HL-60 (cell line): ENCODE measurements around the gene DPEP2NB.
"Not testable (repeated sequence)": the region's sequence is repeated elsewhere in the genome, so short reads cannot be mapped to it uniquely, and the experiment has no call there.

Source experiments
- DNase-seq, 2 experiments: peaks; one replicate each; pipeline ENCODE4 v3.0.0-alpha.2; 2010 to 2020; ENCODE audit warnings: low read depth in 1 of 2, low spot score in 1 of 2
- H3K27ac ChIP-seq: fragments of 250-450 bp; sonication (Bioruptor Pico); replicated peaks from 2 replicates; pipeline ENCODE4 v1.5.1; 2020; ENCODE audit warnings: mild to moderate bottlenecking, moderate library complexity
- H3K27me3 ChIP-seq: fragments of 250-450 bp; sonication (Bioruptor Pico); 2 replicates; pipeline ENCODE4 v1.5.1; 2021; ENCODE audit warnings: mild to moderate bottlenecking, moderate library complexity; ENCODE audit not compliant: insufficient read depth, poor library complexity, severe bottlenecking
- H3K4me3 ChIP-seq: replicated peaks from 2 replicates; pipeline ENCODE4 v1.5.1; 2011; ENCODE audit warnings: mild to moderate bottlenecking, control low read depth, low read length; ENCODE audit not compliant: insufficient read depth
- CTCF ChIP-seq: IDR thresholded peaks from one replicate; pipeline ENCODE4 v1.5.1; 2011; ENCODE audit warnings: low read length, control low read depth, inconsistent platforms; ENCODE audit not compliant: insufficient read depth
- GABPA ChIP-seq: IDR thresholded peaks from 2 replicates; pipeline ENCODE4 v1.6.1; 2012; ENCODE audit warnings: low read depth
- POLR2AphosphoS5 ChIP-seq: IDR thresholded peaks from 2 replicates; pipeline ENCODE4 v1.6.1; 2012; ENCODE audit warnings: low read depth
- REST ChIP-seq: IDR thresholded peaks from 2 replicates; pipeline ENCODE4 v1.6.1; 2012; ENCODE audit warnings: low read depth; ENCODE audit not compliant: insufficient replicate concordance
- SPI1 ChIP-seq: IDR thresholded peaks from 2 replicates; pipeline ENCODE4 v1.6.1; 2012; ENCODE audit warnings: low read depth, mild to moderate bottlenecking, borderline replicate concordance

DPEP2NB gene

DNA sequence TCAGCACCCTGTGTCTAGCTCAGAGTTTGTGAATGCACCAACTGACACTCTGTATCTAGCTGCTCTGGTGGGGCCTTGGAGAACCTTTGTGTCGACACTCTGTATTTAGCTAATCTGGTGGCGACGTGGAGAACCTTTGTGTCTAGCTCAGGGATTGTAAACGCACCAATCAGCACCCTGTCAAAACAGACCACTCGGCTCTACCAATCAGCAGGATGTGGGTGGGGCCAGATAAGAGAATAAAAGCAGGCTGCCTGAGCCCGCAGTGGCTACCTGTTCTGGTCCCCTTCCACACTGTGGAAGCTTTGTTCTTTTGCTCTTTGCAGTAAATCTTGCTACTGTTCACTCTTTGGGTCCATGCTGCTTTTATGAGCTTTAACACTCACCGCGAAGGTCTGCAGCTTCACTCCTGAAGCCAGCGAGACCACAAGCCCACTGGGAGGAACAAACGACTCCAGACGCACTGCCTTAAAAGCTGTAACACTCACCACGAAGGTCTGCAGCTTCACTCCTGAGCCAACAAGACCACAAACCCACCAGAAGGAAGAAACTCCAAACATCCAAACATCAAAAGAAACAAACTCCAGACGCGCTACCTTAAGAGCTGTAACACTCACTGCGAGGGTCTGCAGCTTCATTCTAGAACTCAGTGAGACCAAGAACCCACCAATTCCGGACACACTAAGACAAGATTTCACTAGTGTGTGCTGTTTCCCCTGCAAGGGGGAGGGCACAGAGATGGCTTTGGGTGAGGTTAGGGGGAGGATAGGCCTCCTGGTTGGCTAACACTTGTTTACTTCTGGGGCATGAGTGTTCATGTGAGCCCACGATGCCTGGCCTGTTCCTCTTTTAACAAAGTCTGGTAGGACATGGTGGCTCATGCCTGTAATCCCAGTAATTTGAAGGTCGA is 16.7 kb downstream of the DPEP2NB start, which contains the start of gene DPEP2:
Gene DPEP2, minus strand, starts transcription at position 706 of the 910 bp plus-strand sequence. CDS start 6,272 bp downstream, outside the sequence.
- peak in 1 of 2 experiments; percentile 96 for DNase-seq
- TF ChIP-seq POLR2AphosphoS5 (peak; percentile 83; the same call in 1 of the 2 replicates), SPI1 (peak; percentile 98)
- not testable (repeated sequence) for H3K27me3 ChIP-seq
- Histone ChIP-seq H3K4me3 (peak within 1 kb of the TSS; percentile 27), H3K27ac (peak within 1 kb of the TSS; percentile 89)

DNA sequence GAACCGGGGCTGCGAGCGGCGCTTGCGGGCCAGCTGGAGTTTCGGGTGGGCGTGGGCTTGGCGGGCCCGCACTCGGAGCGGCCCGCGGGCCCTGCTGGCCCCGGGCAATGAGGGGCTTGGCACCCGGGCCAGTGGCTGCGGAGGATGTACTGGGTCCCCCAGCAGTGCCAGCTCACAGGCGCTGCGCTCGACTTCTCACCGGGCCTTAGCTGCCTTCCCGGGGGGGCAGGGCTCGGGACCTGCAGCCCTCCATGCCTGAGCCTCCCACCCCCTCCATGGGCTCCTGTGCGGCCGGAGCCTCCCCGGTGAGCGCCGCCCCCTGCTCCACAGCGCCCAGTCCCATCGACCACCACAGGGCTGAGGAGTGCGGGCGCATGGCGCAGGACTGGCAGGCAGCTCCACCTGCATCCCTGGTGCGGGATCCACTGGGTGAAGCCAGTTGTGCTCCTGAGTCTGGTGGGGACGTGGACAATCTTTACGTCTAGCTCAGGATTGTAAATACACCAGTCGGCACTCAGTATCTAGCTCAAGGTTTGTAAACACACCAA is 17.4 kb downstream of the DPEP2NB start:
- H3K27me3 ChIP-seq, result not testable (repeated sequence)

DNA sequence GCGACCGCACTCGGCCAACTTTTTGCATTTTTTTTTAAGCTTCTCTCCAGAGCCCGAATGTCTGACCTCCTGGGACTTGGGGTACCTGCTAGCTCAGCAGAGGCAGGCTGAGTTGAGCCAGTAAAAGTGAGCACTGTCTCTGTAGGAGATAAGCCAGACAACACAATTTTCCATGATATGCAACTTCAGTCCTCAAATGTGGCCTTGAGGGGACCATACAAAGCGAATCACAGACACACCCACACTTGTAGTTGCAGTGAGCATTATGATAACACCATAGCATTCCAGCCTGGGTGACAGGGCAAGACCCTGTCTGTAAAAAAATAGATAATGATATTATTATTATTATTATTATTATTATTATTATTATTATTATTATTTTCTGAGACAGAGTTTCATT is 19.0 kb downstream of the DPEP2NB start:
- DNase-seq, result no peak
- no peak for TF ChIP-seq SPI1
- no peaks in the 10 kb centered on the region for H3K27me3 ChIP-seq
- H3K27ac ChIP-seq, result no peak overlapping the region
- no peak overlapping the region for H3K4me3 ChIP-seq

More for the DNA sequence above, 17.4 kb downstream of the DPEP2NB start:
- peak overlapping the region; percentile 89 for H3K27ac ChIP-seq
- H3K4me3 ChIP-seq, DNase-seq: not testable (repeated sequence)

GRCh38 chr16:67995423-67995822 is 20.3 kb downstream of the DPEP2NB start:
- Histone ChIP-seq H3K27ac (no peak overlapping the region), H3K27me3 (no peaks in the 10 kb centered on the region), H3K4me3 (no peak overlapping the region)
- TF ChIP-seq SPI1, result peak; percentile 16; the same call in 1 of the 2 replicates
- no peak for TF ChIP-seq REST
- DNase-seq, result peak in 1 of 2 experiments; percentile 48

DNA sequence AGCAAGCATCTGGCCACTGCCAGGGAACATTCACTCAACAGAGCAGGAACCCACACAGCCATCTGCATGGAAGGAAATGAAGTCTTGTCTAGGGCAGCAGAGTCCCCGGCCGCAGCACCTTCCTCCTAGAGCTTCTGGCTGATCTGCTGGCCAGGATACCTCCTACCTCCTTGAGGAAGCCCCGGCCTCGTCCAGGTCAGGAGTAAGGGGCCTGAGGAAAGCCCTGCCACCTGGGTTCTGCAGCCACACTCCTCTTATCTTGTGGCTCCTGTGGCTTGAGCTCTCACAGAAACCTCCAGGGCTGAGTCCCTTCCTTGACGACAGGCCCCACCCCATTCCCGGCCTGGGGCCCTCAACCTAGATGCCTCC is 21.7 kb downstream of the DPEP2NB start:
- DNase-seq, result peak; percentile 45 to 57
- not testable (repeated sequence) for H3K4me3 ChIP-seq, H3K27me3 ChIP-seq
- peak overlapping the region; percentile 73 for H3K27ac ChIP-seq

DNA sequence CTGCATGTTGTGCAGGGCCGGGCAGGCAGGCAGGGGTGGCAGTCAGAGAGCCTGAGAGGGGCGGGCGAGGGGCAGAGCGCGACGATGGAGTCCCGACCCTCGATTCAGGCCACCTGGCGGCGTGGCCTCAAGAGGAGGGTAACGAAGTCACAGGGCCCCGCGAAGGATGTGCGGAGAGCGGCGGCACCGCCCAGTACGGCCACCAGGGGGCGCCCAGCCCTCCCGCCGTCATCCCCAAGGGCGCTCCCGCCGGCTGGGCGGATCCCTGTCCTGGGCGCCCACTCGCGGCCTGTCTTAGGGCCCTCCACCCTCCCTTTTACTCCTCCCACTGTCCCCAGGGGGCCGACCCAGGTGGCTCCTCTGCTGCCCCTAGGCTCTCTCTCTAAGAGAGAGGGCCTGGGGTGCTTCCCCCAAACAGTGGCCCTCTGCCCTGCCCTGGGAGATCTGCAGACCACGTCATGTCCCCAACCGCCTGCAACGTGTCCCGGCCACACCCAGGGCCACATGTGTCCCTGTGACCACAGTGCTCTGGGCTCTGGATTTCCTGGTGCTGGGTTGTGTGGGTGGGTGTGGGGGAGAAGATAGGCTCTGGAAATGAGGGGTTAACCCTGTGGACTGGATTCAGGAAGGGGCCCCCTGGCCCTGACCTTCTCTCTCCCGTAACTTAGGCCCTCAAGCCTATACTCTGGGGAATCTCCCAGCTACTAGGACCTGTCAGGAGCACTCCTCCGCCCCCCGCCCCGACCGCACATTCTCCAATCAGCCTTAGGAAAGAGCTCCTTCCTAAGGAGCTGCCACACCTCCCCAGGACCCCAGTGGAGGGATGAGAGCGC is 22.3 kb downstream of the DPEP2NB start:
- Histone ChIP-seq H3K27me3 (no peaks in the 10 kb centered on the region), H3K4me3 (no peak overlapping the region), H3K27ac (peak overlapping the region; percentile 73)
- peak; percentile 75 to 82 for DNase-seq
- TF ChIP-seq GABPA (no peak), REST (no peak), POLR2AphosphoS5 (0 out of 2 replicates have a peak, but pooled peaks have one; percentile 37), CTCF (peak; percentile 82), SPI1 (no peak)
